Endometrial microvascular endothelial cells (primary cell): ENCODE results near the gene FAM3A. TPM values are rescaled to one million over a fixed set of nuclear protein-coding genes. Genes with fewer than 3 reads are reported as not detected.
"Not testable (repeated sequence)": the region's sequence is repeated elsewhere in the genome, so short reads cannot be mapped to it uniquely, and the experiment has no call there.

Experiments
- in situ Hi-C: cut with HindIII; loops from 2 replicates; pipeline ENCODE4 v1.10.0; 2017; ENCODE audit warnings: low sequenced_read_pairs, low pct_unique_long_range_greater_than_20kb; ENCODE audit errors: inconsistent ontology term
- total RNA-seq: library from RNA; depleted of rRNA; stranded (reverse); fragments of >200 nt; gene quantifications from one replicate; pipeline ENCODE4 v1.2.3, GENCODE V29; 2015; ENCODE audit errors: inconsistent ontology term

The FAM3A gene
- total RNA-seq, 1 donor from 2014 or later: 44.4 TPM

DNA sequence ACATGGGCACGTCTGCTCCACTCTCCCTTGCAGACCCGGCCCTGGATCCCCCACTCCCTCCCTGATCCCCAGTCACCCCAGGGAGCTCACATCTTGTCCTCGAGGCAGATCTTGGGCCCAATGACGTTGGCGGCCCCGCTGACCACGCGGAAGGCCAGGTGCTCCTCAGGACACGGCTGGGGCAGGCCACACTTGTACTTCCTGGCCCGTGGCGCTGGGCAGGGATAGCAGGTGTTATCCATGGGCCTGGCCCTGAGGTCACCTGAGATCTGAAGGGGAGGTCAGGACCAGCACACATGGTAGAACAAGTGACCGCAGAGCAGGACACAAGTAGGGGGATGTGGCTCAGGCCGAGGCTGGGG is 7.7 kb downstream of the FAM3A start:
- in situ Hi-C loops: no loop called here

GRCh38 chrX:154507673-154508383 is 8.2 kb downstream of the FAM3A start:
- in situ Hi-C loops: no loop called here

DNA sequence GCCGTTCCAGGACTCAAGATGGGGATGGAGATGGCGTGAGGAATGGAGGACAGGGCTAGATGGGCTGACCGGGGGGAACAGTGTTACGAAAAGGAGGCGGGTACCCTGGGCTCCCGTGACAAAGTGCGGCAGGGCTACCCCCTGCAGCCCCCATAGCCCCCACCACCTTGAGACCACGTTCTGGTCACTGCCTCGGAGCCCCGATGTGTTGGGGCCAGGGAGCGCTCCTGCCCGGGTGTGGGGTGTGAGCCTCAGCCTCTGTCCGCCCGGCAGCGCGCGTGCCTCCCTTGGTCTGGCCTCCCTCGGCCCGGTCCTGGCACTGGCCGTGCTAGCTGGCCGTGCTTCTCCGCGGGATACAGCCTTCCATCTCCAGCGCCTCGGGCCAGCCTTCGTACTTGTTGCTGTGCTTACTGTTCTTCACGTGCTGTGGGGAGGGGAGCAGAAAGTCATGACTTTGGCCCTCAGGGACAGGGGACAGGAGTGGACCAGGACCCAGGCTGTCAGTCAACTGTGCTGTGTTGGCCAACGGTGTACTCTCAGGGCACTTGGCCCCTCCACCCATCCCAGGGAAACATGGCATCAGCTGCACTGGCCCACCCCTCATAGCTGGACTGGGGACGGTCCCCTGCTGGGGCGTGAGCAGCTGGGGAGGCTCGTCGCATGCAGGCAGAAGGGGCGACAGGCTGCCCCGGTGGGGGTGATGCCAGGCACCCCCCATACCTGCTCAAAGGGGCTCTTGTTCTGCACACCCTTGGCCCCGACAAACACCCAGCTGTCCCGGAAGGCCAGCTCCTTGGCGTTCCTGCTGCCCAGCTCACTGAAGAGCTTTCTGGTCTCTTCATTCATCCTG is 9.3 kb downstream of the FAM3A start:
- in situ Hi-C loops: no loop called here

DNA sequence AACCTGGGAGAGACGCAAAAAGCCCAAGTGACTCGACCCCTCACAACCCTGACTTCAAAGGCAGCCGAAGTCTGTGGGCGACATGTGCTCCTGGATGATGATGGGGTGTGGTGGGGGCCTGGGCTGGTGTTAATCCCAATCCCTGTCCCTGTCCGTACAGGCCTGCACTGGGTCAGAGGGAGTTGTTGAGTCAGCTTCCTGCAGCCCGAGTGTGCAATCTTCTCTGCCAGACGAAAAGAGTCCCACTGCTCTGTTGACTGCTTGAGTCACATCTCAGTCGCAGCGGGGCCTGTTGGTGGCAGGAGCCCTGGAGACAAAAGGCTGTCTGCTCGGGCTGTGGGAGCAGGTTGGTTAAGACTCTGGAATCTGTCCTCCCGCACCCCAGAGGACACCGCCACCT is 10.3 kb downstream of the FAM3A start:
- in situ Hi-C loops: no loop called here

GRCh38 chrX:154502989-154503388 is 13.0 kb downstream of the FAM3A start:
- in situ Hi-C loops: no loop called here

DNA sequence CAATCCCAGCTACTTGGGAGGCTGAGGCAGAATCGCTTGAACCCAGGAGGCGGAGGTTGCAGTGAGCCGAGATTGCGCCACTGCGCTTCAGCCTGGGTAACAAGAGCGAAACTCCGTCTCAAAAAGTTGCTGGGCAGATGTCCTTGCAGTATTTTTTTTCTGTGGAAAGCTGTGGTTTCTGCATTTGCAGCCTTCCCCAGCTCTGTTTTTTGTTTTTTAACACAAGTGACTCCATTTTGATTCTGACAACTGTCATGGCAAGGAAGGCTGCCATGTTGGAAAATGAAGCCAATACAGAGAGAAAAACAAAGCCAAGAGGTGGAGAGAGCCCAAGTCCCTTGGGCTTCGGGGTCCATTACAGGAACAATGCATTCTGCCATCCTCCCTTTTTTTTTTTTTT is 13.9 kb downstream of the FAM3A start:
- in situ Hi-C loops: no loop called here

- in situ Hi-C loops: not testable (repeated sequence)
Observed at GRCh38 chrX:154501423-154501822, 14.6 kb downstream of the FAM3A start.

- in situ Hi-C loops: not testable (repeated sequence)
Observed at GRCh38 chrX:154496591-154497137, 19.4 kb downstream of the FAM3A start.

DNA sequence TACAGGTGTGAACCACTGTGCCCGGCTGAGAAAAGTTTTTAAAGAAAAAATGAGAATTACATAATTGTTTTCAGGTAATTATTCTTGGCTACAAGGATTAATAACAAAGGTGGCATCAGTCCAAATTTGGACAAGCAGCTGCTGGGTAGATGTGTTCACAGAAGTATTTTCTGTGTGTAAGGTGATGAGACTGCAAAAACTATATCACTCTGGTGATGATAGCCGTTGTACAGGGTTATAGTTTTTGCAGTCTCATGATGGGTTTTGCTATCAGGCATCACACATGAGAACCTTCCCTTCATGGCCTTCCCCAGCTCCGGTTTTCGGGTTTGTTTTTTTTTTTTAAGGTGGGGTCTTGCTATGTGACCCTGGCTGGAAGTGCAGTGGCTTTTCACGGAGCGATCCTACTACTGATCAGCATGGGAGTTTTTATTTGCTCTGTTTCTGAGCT is 20.5 kb downstream of the FAM3A start:
- in situ Hi-C loops: no loop called here

DNA sequence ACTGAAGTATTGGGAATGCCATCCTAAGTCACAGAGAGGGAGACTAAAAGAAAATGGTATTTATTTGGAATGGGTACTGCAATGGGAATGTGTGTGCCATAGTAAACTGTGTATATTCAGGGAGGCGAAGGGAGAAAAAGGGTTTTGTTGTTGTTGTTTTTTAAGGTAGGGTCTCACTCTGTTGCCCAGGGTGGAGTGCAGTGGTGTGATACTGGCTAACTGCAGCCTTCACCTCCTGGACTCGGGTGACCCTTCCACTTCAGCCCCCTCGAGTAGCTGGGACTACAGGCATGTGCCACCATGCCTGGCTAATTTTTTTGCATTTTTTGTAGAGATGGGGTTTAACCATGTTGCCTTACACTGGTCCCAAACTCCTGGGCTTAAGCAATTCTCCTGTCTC is 21.3 kb downstream of the FAM3A start:
- in situ Hi-C loops: no loop called here

DNA sequence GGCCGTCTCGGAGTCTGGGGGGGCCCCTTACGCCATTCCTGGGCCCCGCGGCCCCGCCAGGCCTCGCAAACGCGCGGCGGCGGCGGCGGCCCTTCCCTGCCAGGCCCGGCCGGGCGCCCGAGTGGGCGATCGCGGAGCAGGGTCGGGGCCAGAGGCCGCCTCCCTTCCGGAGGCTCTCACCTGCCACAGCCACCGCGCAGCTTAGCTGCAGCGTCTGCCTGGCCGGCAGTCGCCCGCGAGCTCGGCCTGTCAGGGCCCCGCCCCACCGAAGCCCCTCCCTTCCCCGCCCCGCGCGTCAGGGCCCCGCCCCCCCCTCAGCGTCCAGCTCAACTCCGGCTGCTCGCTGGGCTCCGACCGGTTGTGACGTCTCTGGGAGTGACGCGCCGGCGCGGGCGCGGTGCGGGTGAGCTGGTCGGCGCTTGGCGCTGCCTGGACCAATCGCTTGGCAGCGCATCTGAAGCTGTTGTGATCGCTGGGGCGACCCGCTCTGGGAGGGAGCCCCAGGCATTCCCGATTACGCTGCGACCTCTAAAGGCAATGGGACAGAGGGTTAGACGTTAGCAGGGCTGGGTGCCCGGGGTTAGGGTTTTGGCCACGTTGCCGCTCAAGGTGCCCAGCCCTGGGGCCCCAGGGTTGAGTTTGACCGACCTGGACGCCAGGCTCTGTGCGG is 25.5 kb downstream of the FAM3A start, which contains the start of gene SLC10A3:
TSS of gene SLC10A3 (minus strand) at position 216 of the 670 bp plus-strand sequence. CDS start 1,689 bp downstream, outside the sequence.
- in situ Hi-C loops: no loop called here

DNA sequence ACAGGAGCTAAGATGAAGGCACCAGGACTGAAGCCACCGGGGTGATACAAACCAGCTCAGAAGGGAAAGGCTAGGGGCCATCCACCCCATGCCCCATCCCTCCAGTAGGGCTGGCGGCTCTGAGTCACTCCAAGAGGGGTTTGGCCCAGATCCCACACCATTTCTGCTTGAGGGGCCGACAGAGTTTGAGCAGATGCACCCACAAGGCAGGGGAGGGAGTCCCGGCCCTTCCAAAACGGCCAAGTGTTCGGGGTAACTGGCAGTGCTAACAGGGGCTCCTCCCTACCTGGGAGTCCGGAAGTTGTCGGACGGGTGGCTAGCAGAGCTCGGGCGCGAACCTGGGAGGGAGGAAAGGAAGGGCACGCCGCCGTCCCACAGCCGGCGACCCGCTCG is 26.0 kb downstream of the FAM3A start:
- in situ Hi-C loops: no loop called here

DNA sequence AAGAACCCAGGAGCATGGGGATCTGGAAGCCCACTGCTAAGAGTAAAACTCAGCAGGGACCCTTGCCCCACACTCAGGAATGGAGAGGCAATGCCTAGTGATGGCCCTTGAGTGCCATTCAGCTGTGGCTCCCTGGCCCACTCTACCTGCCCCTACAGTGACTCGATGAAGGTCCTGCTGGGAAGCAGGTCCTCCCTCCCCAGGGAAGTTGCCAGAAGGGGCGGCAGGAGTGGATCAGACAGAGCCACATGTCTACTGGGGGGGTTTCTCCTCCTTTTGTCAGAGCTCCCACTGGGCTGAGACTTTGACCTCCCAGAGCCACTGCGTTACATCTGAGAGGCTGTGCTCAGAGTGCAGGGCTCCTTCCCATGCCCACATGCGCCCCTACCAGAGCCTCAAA is 26.9 kb downstream of the FAM3A start:
- in situ Hi-C loops: no loop called here

GRCh38 chrX:154488336-154489075 is 27.5 kb downstream of the FAM3A start:
- in situ Hi-C loops: no loop called here

- in situ Hi-C loops: no loop called here
Observed at GRCh38 chrX:154487518-154488290, 28.3 kb downstream of the FAM3A start.

DNA sequence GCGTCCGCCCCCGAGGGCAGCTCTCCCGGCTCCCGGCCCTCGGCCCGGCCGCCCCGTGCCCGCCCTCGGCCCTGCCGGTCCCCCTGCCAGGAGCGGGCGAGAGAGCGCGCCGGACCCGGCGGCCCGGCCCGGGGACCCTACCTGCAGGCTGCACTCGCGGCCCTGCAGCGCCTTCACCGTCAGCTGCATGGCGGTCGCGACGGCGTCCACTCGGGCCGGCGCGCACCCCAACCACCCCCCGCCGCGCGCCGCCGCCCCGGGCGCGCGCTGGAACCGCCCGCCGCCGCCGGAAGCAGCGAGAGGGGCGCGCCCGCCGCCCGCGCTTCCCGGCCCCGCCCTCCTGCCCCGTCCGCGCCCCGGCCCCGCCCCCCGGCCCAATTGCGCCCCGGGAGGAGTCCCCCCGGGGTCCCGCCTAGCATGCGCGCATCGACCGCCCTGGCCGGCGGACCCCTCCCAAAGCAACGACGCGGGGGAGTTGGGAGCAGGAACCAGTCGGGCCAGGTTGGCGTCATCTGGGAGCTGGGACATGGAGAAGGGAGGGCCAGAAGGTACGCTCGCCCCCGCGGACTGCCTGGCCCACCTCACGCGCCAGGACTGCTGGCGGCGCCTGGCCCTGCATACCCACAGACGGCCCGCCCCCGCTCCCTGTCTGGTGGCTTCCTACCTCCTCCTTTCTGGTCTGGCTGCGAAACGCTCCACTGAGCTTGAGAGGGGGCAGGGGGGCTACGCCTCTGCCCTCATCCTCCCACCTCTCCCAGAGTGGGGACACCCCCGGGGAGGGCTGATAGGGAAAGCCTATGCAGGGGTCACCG is 29.4 kb downstream of the FAM3A start, which contains the start of gene UBL4A:
TSS of gene UBL4A (minus strand) at position 220 of the 812 bp plus-strand sequence. CDS start at position 189, 31 bp downstream.
- in situ Hi-C loops: no loop called here

- in situ Hi-C loops: no loop called here
Observed at GRCh38 chrX:154486052-154486395, 30.0 kb downstream of the FAM3A start.
